GM12878 (cell line): ENCODE results near the gene CYB5A. TPM values are rescaled to one million over a fixed set of nuclear protein-coding genes. Genes with fewer than 3 reads are reported as not detected.

Source experiments
- ATAC-seq: fragments of 200-7000 bp; cut with Tn5 transposase; 3 replicates; pipeline ENCODE4 v1.9.1; 2020; ENCODE audit warnings: mild to moderate bottlenecking, moderate library complexity
- BruUV-seq: library from RNA; stranded (reverse); fragments of 400-500 nt; replicated peaks from 2 replicates; lab custom pipeline; 2021; lab: Mats Ljungman, UMichigan
- CTCF ChIA-PET: fragments of 300-600 bp; sonication (Branson Sonifier 250); formaldehyde crosslinking; extraction: SDS; loops from one replicate; lab custom pipeline; 2021; ENCODE audit warnings: inconsistent platforms; lab: Yijun Ruan, JAX
- POLR2A ChIA-PET: fragments of 350-600 bp; formaldehyde crosslinking; extraction: SDS; loops from one replicate; lab custom pipeline; 2021; ENCODE audit warnings: inconsistent platforms; lab: Charles Lee
- RAD21 ChIA-PET: fragments of 300-600 bp; sonication (Branson Sonifier 250); formaldehyde crosslinking; loops from one replicate; lab custom pipeline; 2023; ENCODE audit warnings: antibody characterized with exemption; ENCODE audit not compliant: unreplicated experiment; lab: Charles Lee
- SMC1A ChIA-PET: fragments of 300-600 bp; sonication (Branson Sonifier 250); formaldehyde crosslinking; loops from one replicate; lab custom pipeline; 2023; ENCODE audit not compliant: unreplicated experiment, uncharacterized antibody; lab: Charles Lee
- DNase-seq: peaks from one replicate; pipeline ENCODE4 v3.0.0-alpha.2; 2011; ENCODE audit warnings: low read depth, low spot score
- FAIRE-seq: peaks from 3 replicates; lab custom pipeline; 2011; peaks lifted over from hg19 to GRCh38; lab: Jason Lieb, UNC
- H2AFZ ChIP-seq: 2 replicates; pipeline ENCODE4 v1.6.0; 2011; ENCODE audit warnings: low read depth, low read length, control low read depth; ENCODE audit not compliant: control insufficient read depth
- H3K27ac ChIP-seq: 2 replicates; pipeline ENCODE4 v1.5.1; 2011; ENCODE audit warnings: control low read depth; ENCODE audit not compliant: control insufficient read depth, insufficient read depth
- H3K27me3 ChIP-seq, 2 experiments: replicated peaks in 1 of 2; 2 replicates each; pipeline versions ENCODE4 v1.6.0 to v1.6.1; 2011; ENCODE audit warnings: low read length in 1 of 2; ENCODE audit not compliant: control insufficient read depth in 2 of 2, insufficient read depth in 2 of 2
- H3K36me3 ChIP-seq, 2 experiments: 2 replicates each; pipeline ENCODE4 v1.5.1; 2011; ENCODE audit warnings: low read length in 1 of 2; ENCODE audit not compliant: control insufficient read depth in 2 of 2, insufficient read depth in 2 of 2
- H3K4me1 ChIP-seq: 2 replicates; pipeline ENCODE4 v1.6.1; 2011; ENCODE audit warnings: mild to moderate bottlenecking, low read length, moderate library complexity, mixed read lengths; ENCODE audit not compliant: control insufficient read depth, insufficient read depth
- H3K4me2 ChIP-seq: 2 replicates; pipeline ENCODE4 v1.6.0; 2011; ENCODE audit warnings: control low read depth; ENCODE audit not compliant: control insufficient read depth, insufficient read depth
- H3K4me3 ChIP-seq: fragments of 200-600 bp; sonication (generic); 2 replicates; pipeline ENCODE4 v1.5.1; 2016
- H3K79me2 ChIP-seq: 2 replicates; pipeline ENCODE4 v1.6.0; 2011; ENCODE audit warnings: low read length; ENCODE audit not compliant: control insufficient read depth, insufficient read depth
- H3K9ac ChIP-seq: 2 replicates; pipeline ENCODE4 v1.8.0; 2011; ENCODE audit warnings: low read length, control low read depth, mixed read lengths; ENCODE audit not compliant: control insufficient read depth, insufficient read depth
- H3K9me3 ChIP-seq: replicated peaks from 3 replicates; pipeline ENCODE4 v1.5.1; 2011; ENCODE audit warnings: mild to moderate bottlenecking, low read length; ENCODE audit not compliant: control insufficient read depth, insufficient read depth
- H4K20me1 ChIP-seq: 2 replicates; pipeline ENCODE4 v1.6.0; 2011; ENCODE audit not compliant: control insufficient read depth, insufficient read depth
- E4F1 ChIP-seq: fragments of 450-650 bp; IDR thresholded peaks from 2 replicates; pipeline ENCODE4 v1.6.1; 2018; ENCODE audit warnings: borderline replicate concordance, mild to moderate bottlenecking; ENCODE audit not compliant: partially characterized antibody
- ESRRA ChIP-seq: IDR thresholded peaks from 2 replicates; pipeline ENCODE4 v1.6.1; 2012; ENCODE audit warnings: mild to moderate bottlenecking, low read length, improper control_type of control experiment
- MTA3 ChIP-seq: IDR thresholded peaks from 2 replicates; pipeline ENCODE4 v1.6.1; 2012; ENCODE audit warnings: low read length, inconsistent platforms, borderline replicate concordance
- NFXL1 ChIP-seq: fragments of 450-650 bp; IDR thresholded peaks from 2 replicates; pipeline ENCODE4 v1.6.1; 2017; ENCODE audit warnings: antibody characterized with exemption, mild to moderate bottlenecking, borderline replicate concordance
- NR2C1 ChIP-seq: fragments of 450-650 bp; IDR thresholded peaks from 2 replicates; pipeline ENCODE4 v1.6.1; 2017; ENCODE audit warnings: antibody characterized with exemption, mild to moderate bottlenecking, moderate library complexity
- NR2C2 ChIP-seq: IDR thresholded peaks from 2 replicates; pipeline ENCODE4 v1.6.1; 2011; ENCODE audit warnings: borderline replicate concordance, low read depth; ENCODE audit not compliant: control insufficient read depth, insufficient read length
- RBBP5 ChIP-seq: fragments of 200-600 bp; sonication (generic); conservative IDR thresholded peaks from 2 replicates; pipeline ENCODE4 v1.6.1; 2016
- RFX5 ChIP-seq: IDR thresholded peaks from 2 replicates; pipeline ENCODE4 v1.6.1; 2011; ENCODE audit warnings: low read depth, low read length, improper control_type of control experiment
- STAT1 ChIP-seq: fragments of 450-650 bp; conservative IDR thresholded peaks from 2 replicates; pipeline ENCODE4 v1.6.1; 2014; ENCODE audit warnings: antibody characterized with exemption, mild to moderate bottlenecking
- TCF3 ChIP-seq: IDR thresholded peaks from 2 replicates; pipeline ENCODE4 v1.6.1; 2012; ENCODE audit warnings: low read depth, mild to moderate bottlenecking, low read length, borderline replicate concordance; ENCODE audit not compliant: insufficient read depth
- USF2 ChIP-seq: IDR thresholded peaks from 2 replicates; pipeline ENCODE4 v1.6.1; 2011; ENCODE audit warnings: low read depth, low read length, improper control_type of control experiment, borderline replicate concordance
- ZNF217 ChIP-seq: fragments of 450-650 bp; IDR thresholded peaks from 2 replicates; pipeline ENCODE4 v1.6.1; 2017; ENCODE audit warnings: antibody characterized with exemption, mild to moderate bottlenecking
- ZNF274 ChIP-seq: IDR thresholded peaks from one replicate; pipeline ENCODE4 v1.8.0; 2011; ENCODE audit not compliant: insufficient read length, insufficient read depth
- WGBS: methylation state at CpG from one replicate; pipeline ENCODE4 v1.1.6; 2016; ENCODE audit warnings: low lambda C conversion rate; ENCODE audit not compliant: insufficient replicate concordance, insufficient coverage; ENCODE audit errors: missing lambda C conversion rate; 5-methylcytosine and 5-hydroxymethylcytosine counted together
- in situ Hi-C: fragments of 300-500 bp; cut with MboI; formaldehyde crosslinking; loops from 9 replicates; pipeline ENCODE4 v1.14.3; 2018; ENCODE audit warnings: mixed read lengths
- intact Hi-C: fragments of 100-400 bp; cut with micrococcal nuclease; formaldehyde crosslinking; loops from one replicate; pipeline ENCODE4 v1.14.2; 2022; ENCODE audit not compliant: unreplicated experiment
- polyA plus RNA-seq, 11 experiments: library from polyadenylated mRNA; depleted of rRNA in 4 of 11; unstranded in 6 of 11; stranded (reverse) in 5 of 11; fragments of >200 nt; fragmentation: Nextera tagmentation in 4 of 11; fragmentation: Illumina TruSeq in 1 of 11; extraction: Ambion mirVana in 4 of 11; extraction: Trizol in 1 of 11; gene quantifications; 1 replicate in 1 of 11; 2 replicates in 10 of 11; pipeline versions ENCODE4 v1.2.1 to v1.2.3, GENCODE V29; 2011 to 2016; ENCODE audit warnings: inconsistent platforms in 2 of 11, missing spikeins in 2 of 11, low read depth in 1 of 11
- total RNA-seq, 4 experiments: library from RNA; depleted of rRNA in 3 of 4; stranded (reverse); fragments of >200 nt in 3 of 4; fragmentation: Illumina TruSeq in 1 of 4; extraction: Trizol in 1 of 4; gene quantifications; 2 replicates each; pipeline versions ENCODE4 v1.2.1 to v1.2.3, GENCODE V29; 2013 to 2021

The CYB5A gene
- total and polyA plus RNA-seq, 10 of the 15 experiments (the other 5 are each of a cell fraction or from before 2014, with no cell fraction given) = 60.2 to 129 (median 103) TPM

- Histone ChIP-seq H3K4me2 (no peak overlapping the region), H3K36me3 (no peaks in the 10 kb centered on the region; a peak in 2 of 4 replicates), H4K20me1 (no peaks in the 10 kb centered on the region), H2AFZ (no peak overlapping the region), H3K79me2 (no peaks in the 10 kb centered on the region), H3K4me3 (no peak overlapping the region), H3K27ac (no peak overlapping the region), H3K9me3 (no peaks in the 10 kb centered on the region), H3K27me3 (no peaks in the 10 kb centered on the region), H3K4me1 (no peaks in the 10 kb centered on the region), H3K9ac (no peak overlapping the region)
- in situ Hi-C loops = no loop called here
- ChIA-PET POLR2A (no interaction called here), SMC1A (interaction anchor here (1.0 to 1.6 kb wide), 4 partner anchors 9 to 270 kb away, joined by 3 to 6 read pairs (median 3); no protein-coding TSS in a partner anchor), CTCF (no interaction called here), RAD21 (no interaction called here)
- TF ChIP-seq RBBP5 (no peak), STAT1 (no peak), RFX5 (no peak), NR2C1 (no peak)
- DNase-seq (no peak), FAIRE-seq (no peak), ATAC-seq (no peak)
- intact Hi-C loops = no loop called here
- no TSS peak for BruUV-seq
- 85% methylated on average over 4 of the region's 4 CpGs for WGBS
These were observed 36.6 kb downstream of the CYB5A start for GRCh38 chr18:74255131-74255616.

- ChIA-PET CTCF (interaction anchor here (0.8 to 1.0 kb wide), 2 partner anchors 15 to 90 kb away, joined by 3 read pairs; no protein-coding TSS in a partner anchor), RAD21 (interaction anchor here (1.4 kb wide), 1 partner anchor 11 kb away, joined by 3 read pairs; no protein-coding TSS in a partner anchor), POLR2A (no interaction called here), SMC1A (interaction anchor here (0.8 to 1.0 kb wide), 3 partner anchors 11 to 41 kb away, joined by 3 read pairs; no protein-coding TSS in a partner anchor)
- DNase-seq = no peak
- Histone ChIP-seq H3K9ac (no peak overlapping the region), H3K79me2 (no peaks in the 10 kb centered on the region), H4K20me1 (no peaks in the 10 kb centered on the region), H3K4me1 (peaks cover 3% of the 10 kb centered on the region; the same call in 1 of the 2 replicates), H3K27ac (no peak overlapping the region), H3K4me2 (no peak overlapping the region), H2AFZ (no peak overlapping the region), H3K4me3 (no peak overlapping the region), H3K36me3 (no peaks in the 10 kb centered on the region; a peak in 1 of 4 replicates), H3K9me3 (no peaks in the 10 kb centered on the region), H3K27me3 (no peaks in the 10 kb centered on the region)
- intact Hi-C loops = no loop called here
- WGBS = 88% methylated on average over 4 of the region's 4 CpGs
- ATAC-seq = no peak
- BruUV-seq = no TSS peak
- in situ Hi-C loops = no loop called here
- FAIRE-seq = no peak
- TF ChIP-seq NFXL1 (no peak), STAT1 (no peak), NR2C2 (no peak), TCF3 (no peak), E4F1 (no peak), ZNF217 (no peak), MTA3 (no peak), ESRRA (no peak), NR2C1 (no peak), USF2 (no peak), ZNF274 (no peak)
These were observed 39.7 kb downstream of the CYB5A start for GRCh38 chr18:74252039-74252395.
